CD4-positive, alpha-beta T cell treated with Interleukin-4 for 4 hours (primary cell): ENCODE data around the gene STKLD1.
"Not testable (repeated sequence)": the region's sequence is repeated elsewhere in the genome, so short reads cannot be mapped to it uniquely, and the experiment has no call there.

Experiments
- DNase-seq: peaks from one replicate; pipeline ENCODE4 v3.0.0-alpha.2; 2020

Gene STKLD1

DNA sequence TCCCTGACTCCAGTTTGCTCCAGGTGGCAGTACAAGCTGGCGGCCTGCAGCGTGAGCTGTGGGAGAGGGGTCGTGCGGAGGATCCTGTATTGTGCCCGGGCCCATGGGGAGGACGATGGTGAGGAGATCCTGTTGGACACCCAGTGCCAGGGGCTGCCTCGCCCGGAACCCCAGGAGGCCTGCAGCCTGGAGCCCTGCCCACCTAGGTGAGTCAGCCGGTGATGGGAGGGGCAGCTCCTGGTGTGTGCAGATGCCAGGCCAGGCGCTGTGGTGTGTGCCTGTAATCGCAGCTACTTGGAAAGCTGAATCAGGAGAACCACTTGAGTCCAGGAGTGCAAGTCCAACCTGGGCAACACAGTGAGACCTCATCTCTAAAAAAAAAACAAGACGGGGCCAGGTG, 73.6 kb downstream of the STKLD1 start:
- no peak for DNase-seq

GRCh38 chr9:133451865-133452264, 75.7 kb downstream of the STKLD1 start:
- DNase-seq = not testable (repeated sequence)

GRCh38 chr9:133452562-133452961, 76.4 kb downstream of the STKLD1 start:
- no peak for DNase-seq

DNA sequence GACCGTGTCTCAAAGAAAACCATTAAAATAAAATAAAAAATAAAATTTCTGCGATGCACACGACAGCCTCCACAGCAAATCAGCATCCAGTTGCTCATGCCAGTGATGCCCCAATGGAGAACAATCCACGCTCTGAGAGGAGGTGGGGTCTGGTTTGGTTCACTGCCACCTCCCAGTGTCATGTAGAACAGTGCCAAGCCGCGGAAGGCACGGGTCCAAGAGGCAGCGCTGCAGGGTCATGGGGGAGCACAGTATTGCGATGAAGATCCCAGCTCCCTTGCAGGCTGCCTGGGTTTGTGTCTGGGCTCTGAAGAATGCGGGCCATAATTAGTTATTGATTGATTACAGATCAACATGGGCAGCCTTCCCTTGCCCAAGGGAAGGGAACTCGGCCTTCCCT, 77.5 kb downstream of the STKLD1 start:
- no peak for DNase-seq

- no peak for DNase-seq
Observed at GRCh38 chr9:133454325-133454724, 78.2 kb downstream of the STKLD1 start.

- no peak for DNase-seq
Observed at GRCh38 chr9:133454943-133455673, 78.9 kb downstream of the STKLD1 start.
